Liver (tissue), 3 donors: ENCODE results near the gene PSMB7.

ENCODE experiments used
- FOXA2 ChIP-seq: IDR thresholded peaks from 2 replicates; pipeline ENCODE4 v1.6.1; 2016; ENCODE audit warnings: antibody characterized with exemption
- GABPA ChIP-seq, 2 donors: IDR thresholded peaks in 1 of 2; conservative IDR thresholded peaks in 1 of 2; 2 replicates each; pipeline ENCODE4 v1.6.1; 2016; ENCODE audit warnings: antibody characterized with exemption in 2 of 2, mild to moderate bottlenecking in 1 of 2, moderate library complexity in 1 of 2
- HNF4G ChIP-seq: IDR thresholded peaks from 2 replicates; pipeline ENCODE4 v1.6.1; 2016; ENCODE audit warnings: antibody characterized with exemption
- JUND ChIP-seq, 2 donors: IDR thresholded peaks; 2 replicates each; pipeline ENCODE4 v1.6.1; 2016; ENCODE audit warnings: antibody characterized with exemption in 2 of 2
- RAD21 ChIP-seq, 2 donors: IDR thresholded peaks; 2 replicates each; pipeline ENCODE4 v1.6.1; 2016; ENCODE audit warnings: antibody characterized with exemption in 2 of 2, mild to moderate bottlenecking in 2 of 2
- TAF1 ChIP-seq: conservative IDR thresholded peaks from 2 replicates; pipeline ENCODE4 v1.6.1; 2016; ENCODE audit warnings: antibody characterized with exemption, mild to moderate bottlenecking
- YY1 ChIP-seq: IDR thresholded peaks from 2 replicates; pipeline ENCODE4 v1.6.1; 2016; ENCODE audit warnings: antibody characterized with exemption, mild to moderate bottlenecking
- TF ChIP-seq, protein P1 (sequence below): IDR thresholded peaks from 2 replicates; pipeline ENCODE4 v1.6.1; 2016; ENCODE audit warnings: antibody characterized with exemption
- TF ChIP-seq, protein P2 (sequence below): fragments of 150-350 bp; IDR thresholded peaks from 2 replicates; pipeline ENCODE4 v1.5.1; 2017; ENCODE audit warnings: improper control_type of control experiment, low read depth, low read length; ENCODE audit not compliant: missing input control
- TF ChIP-seq, protein P3 (sequence below): IDR thresholded peaks from 2 replicates; pipeline ENCODE4 v1.6.1; 2016; ENCODE audit warnings: antibody characterized with exemption
- TF ChIP-seq, protein P4 (sequence below): IDR thresholded peaks from 2 replicates; pipeline ENCODE4 v1.6.1; 2016; ENCODE audit warnings: antibody characterized with exemption, mild to moderate bottlenecking
- TF ChIP-seq, protein P5 (sequence below): IDR thresholded peaks from 2 replicates; pipeline ENCODE4 v1.6.1; 2016; ENCODE audit warnings: antibody characterized with exemption
- donor health status: healthy.
- donor health status: healthy.

DNA sequence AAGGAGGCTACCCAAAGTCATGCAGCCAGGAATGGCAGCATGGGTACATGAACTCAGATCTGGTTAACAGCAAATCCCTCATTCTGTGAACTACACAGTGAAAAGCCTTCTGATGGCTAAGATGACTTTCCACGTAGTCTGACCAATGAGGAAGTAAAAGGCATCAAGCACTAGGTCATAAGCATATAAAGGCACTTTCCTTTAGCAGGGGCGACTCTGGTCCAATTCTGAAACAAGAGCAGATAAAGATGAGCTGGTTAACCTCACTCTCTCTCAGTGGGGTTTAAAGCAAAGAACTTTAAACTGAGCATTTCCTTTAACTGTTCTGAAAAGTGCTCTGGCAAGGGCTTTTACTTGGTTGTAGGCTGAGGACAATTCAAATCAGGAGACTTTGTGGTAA, 21.1 kb downstream of the PSMB7 start:
- TF ChIP-seq, protein P1, sequence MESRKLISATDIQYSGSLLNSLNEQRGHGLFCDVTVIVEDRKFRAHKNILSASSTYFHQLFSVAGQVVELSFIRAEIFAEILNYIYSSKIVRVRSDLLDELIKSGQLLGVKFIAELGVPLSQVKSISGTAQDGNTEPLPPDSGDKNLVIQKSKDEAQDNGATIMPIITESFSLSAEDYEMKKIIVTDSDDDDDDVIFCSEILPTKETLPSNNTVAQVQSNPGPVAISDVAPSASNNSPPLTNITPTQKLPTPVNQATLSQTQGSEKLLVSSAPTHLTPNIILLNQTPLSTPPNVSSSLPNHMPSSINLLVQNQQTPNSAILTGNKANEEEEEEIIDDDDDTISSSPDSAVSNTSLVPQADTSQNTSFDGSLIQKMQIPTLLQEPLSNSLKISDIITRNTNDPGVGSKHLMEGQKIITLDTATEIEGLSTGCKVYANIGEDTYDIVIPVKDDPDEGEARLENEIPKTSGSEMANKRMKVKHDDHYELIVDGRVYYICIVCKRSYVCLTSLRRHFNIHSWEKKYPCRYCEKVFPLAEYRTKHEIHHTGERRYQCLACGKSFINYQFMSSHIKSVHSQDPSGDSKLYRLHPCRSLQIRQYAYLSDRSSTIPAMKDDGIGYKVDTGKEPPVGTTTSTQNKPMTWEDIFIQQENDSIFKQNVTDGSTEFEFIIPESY, result no peak
- TF ChIP-seq, protein P2, sequence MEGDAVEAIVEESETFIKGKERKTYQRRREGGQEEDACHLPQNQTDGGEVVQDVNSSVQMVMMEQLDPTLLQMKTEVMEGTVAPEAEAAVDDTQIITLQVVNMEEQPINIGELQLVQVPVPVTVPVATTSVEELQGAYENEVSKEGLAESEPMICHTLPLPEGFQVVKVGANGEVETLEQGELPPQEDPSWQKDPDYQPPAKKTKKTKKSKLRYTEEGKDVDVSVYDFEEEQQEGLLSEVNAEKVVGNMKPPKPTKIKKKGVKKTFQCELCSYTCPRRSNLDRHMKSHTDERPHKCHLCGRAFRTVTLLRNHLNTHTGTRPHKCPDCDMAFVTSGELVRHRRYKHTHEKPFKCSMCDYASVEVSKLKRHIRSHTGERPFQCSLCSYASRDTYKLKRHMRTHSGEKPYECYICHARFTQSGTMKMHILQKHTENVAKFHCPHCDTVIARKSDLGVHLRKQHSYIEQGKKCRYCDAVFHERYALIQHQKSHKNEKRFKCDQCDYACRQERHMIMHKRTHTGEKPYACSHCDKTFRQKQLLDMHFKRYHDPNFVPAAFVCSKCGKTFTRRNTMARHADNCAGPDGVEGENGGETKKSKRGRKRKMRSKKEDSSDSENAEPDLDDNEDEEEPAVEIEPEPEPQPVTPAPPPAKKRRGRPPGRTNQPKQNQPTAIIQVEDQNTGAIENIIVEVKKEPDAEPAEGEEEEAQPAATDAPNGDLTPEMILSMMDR, result no peak
- TF ChIP-seq, protein P3, sequence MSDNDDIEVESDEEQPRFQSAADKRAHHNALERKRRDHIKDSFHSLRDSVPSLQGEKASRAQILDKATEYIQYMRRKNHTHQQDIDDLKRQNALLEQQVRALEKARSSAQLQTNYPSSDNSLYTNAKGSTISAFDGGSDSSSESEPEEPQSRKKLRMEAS, result no peak
- TF ChIP-seq TAF1, result no peak
- no peak for TF ChIP-seq GABPA (IDR thresholded peaks at IDR 0.05 in 1 of 2, conservative IDR thresholded peaks at IDR 0.05 in 1 of 2)
- TF ChIP-seq RAD21 (IDR thresholded peaks at IDR 0.05), result no peak
- TF ChIP-seq JUND (IDR thresholded peaks at IDR 0.05), result no peak
- TF ChIP-seq, protein P4, sequence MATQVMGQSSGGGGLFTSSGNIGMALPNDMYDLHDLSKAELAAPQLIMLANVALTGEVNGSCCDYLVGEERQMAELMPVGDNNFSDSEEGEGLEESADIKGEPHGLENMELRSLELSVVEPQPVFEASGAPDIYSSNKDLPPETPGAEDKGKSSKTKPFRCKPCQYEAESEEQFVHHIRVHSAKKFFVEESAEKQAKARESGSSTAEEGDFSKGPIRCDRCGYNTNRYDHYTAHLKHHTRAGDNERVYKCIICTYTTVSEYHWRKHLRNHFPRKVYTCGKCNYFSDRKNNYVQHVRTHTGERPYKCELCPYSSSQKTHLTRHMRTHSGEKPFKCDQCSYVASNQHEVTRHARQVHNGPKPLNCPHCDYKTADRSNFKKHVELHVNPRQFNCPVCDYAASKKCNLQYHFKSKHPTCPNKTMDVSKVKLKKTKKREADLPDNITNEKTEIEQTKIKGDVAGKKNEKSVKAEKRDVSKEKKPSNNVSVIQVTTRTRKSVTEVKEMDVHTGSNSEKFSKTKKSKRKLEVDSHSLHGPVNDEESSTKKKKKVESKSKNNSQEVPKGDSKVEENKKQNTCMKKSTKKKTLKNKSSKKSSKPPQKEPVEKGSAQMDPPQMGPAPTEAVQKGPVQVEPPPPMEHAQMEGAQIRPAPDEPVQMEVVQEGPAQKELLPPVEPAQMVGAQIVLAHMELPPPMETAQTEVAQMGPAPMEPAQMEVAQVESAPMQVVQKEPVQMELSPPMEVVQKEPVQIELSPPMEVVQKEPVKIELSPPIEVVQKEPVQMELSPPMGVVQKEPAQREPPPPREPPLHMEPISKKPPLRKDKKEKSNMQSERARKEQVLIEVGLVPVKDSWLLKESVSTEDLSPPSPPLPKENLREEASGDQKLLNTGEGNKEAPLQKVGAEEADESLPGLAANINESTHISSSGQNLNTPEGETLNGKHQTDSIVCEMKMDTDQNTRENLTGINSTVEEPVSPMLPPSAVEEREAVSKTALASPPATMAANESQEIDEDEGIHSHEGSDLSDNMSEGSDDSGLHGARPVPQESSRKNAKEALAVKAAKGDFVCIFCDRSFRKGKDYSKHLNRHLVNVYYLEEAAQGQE, result no peak
- TF ChIP-seq, protein P5, sequence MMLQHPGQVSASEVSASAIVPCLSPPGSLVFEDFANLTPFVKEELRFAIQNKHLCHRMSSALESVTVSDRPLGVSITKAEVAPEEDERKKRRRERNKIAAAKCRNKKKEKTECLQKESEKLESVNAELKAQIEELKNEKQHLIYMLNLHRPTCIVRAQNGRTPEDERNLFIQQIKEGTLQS, result no peak
- no peak for TF ChIP-seq YY1
- no peak for TF ChIP-seq FOXA2
- no peak for TF ChIP-seq HNF4G
